CD14-positive monocyte (primary cell): Measurements from ENCODE around the gene ST6GALNAC3. TPM values are rescaled to one million over a fixed set of nuclear protein-coding genes. Genes with fewer than 3 reads are reported as not detected.

Source experiments
- DNase-seq, 3 donors: peaks; one replicate each; pipeline ENCODE4 v3.0.0-alpha.2; 2011 to 2022
- H2AFZ ChIP-seq: 2 replicates; pipeline ENCODE4 v1.6.0; 2012; ENCODE audit warnings: mild to moderate bottlenecking, low read depth, low read length, inconsistent platforms; ENCODE audit not compliant: insufficient read depth, poor library complexity, severe bottlenecking
- H3K27ac ChIP-seq, 2 donors: 1 replicate in 1 of 2; 2 replicates in 1 of 2; pipeline ENCODE4 v1.5.1; 2012 to 2013; ENCODE audit warnings: low read length in 2 of 2, control low read depth in 1 of 2, inconsistent platforms in 1 of 2, low read depth in 1 of 2, mild to moderate bottlenecking in 1 of 2
- H3K27me3 ChIP-seq, 2 donors: one replicate each; pipeline versions ENCODE4 v1.6.0 to v1.6.1; 2011 to 2013; ENCODE audit warnings: low read length in 2 of 2; ENCODE audit not compliant: control insufficient read depth in 2 of 2, insufficient read depth in 2 of 2
- H3K36me3 ChIP-seq, 2 donors: replicated peaks in 1 of 2; 1 replicate in 1 of 2; 2 replicates in 1 of 2; pipeline versions ENCODE4 v1.5.1 to v1.6.1; 2012 to 2013; ENCODE audit warnings: low read length in 2 of 2, control low read depth in 1 of 2, inconsistent platforms in 1 of 2, mild to moderate bottlenecking in 1 of 2; ENCODE audit not compliant: insufficient read depth in 2 of 2, control insufficient read depth in 1 of 2
- H3K4me1 ChIP-seq, 2 donors: 1 replicate in 1 of 2; 2 replicates in 1 of 2; pipeline versions ENCODE4 v1.5.1 to v1.6.1; 2012 to 2013; ENCODE audit warnings: low read length in 2 of 2, control low read depth in 1 of 2, inconsistent platforms in 1 of 2, mild to moderate bottlenecking in 1 of 2, moderate library complexity in 1 of 2; ENCODE audit not compliant: insufficient read depth in 2 of 2, control insufficient read depth in 1 of 2
- H3K4me2 ChIP-seq: replicated peaks from 2 replicates; pipeline ENCODE3; 2012; ENCODE audit warnings: low read length, moderate library complexity, mild to moderate bottlenecking; ENCODE audit not compliant: poor library complexity, severe bottlenecking; ENCODE audit errors: extremely low read depth
- H3K4me3 ChIP-seq, 3 experiments: fragments of 200-600 bp in 1 of 3; sonication (generic) in 1 of 3; replicated peaks in 1 of 3; 1 replicate in 2 of 3; 2 replicates in 1 of 3; pipeline ENCODE4 v1.5.1; 2011 to 2013; ENCODE audit warnings: low read length in 3 of 3, mild to moderate bottlenecking in 3 of 3, control low read depth in 2 of 3, low read depth in 2 of 3, inconsistent platforms in 1 of 3, moderate library complexity in 1 of 3
- H3K79me2 ChIP-seq: 2 replicates; pipeline ENCODE4 v1.6.0; 2012; ENCODE audit warnings: mild to moderate bottlenecking, control low read depth, inconsistent platforms, low read length, moderate library complexity; ENCODE audit not compliant: insufficient read depth
- H3K9ac ChIP-seq: 2 replicates; pipeline ENCODE4 v1.6.0; 2017; ENCODE audit warnings: low read length, mild to moderate bottlenecking; ENCODE audit not compliant: insufficient read depth, poor library complexity, severe bottlenecking
- H3K9me3 ChIP-seq, 2 donors: replicated peaks in 1 of 2; 1 replicate in 1 of 2; 2 replicates in 1 of 2; pipeline versions ENCODE4 v1.5.1 to v1.6.1; 2012 to 2013; ENCODE audit warnings: low read length in 2 of 2, control low read depth in 1 of 2; ENCODE audit not compliant: control insufficient read depth in 1 of 2, insufficient read depth in 1 of 2
- H4K20me1 ChIP-seq: 2 replicates; pipeline ENCODE4 v1.6.0; 2012; ENCODE audit warnings: mild to moderate bottlenecking, low read length, control low read depth, moderate library complexity; ENCODE audit not compliant: insufficient read depth
- H3K27ac Mint-ChIP-seq, 7 donors: one replicate each; pipeline ENCODE4 v1.8.0; 2020; ENCODE audit warnings: mild to moderate bottlenecking in 7 of 7, mixed read lengths in 7 of 7, moderate library complexity in 6 of 7, inconsistent platforms in 2 of 7
- H3K27me3 Mint-ChIP-seq, 3 donors: one replicate each; pipeline ENCODE4 v1.8.0; 2021 to 2022; ENCODE audit warnings: low read depth in 3 of 3, mild to moderate bottlenecking in 3 of 3, mixed read lengths in 3 of 3, moderate library complexity in 3 of 3, inconsistent platforms in 1 of 3
- H3K36me3 Mint-ChIP-seq, 2 donors: one replicate each; pipeline ENCODE4 v1.8.0; 2020; ENCODE audit warnings: mixed read lengths in 2 of 2, inconsistent platforms in 1 of 2, mild to moderate bottlenecking in 1 of 2
- H3K4me1 Mint-ChIP-seq: one replicate; pipeline ENCODE4 v1.8.0; 2020; ENCODE audit warnings: mild to moderate bottlenecking, mixed read lengths
- H3K4me3 Mint-ChIP-seq, 2 donors: one replicate each; pipeline ENCODE4 v1.8.0; 2020; ENCODE audit warnings: mild to moderate bottlenecking in 2 of 2, mixed read lengths in 2 of 2, moderate library complexity in 1 of 2
- H3K9me3 Mint-ChIP-seq, 7 donors: one replicate each; pipeline ENCODE4 v1.8.0; 2020 to 2022; ENCODE audit warnings: mixed read lengths in 7 of 7, mild to moderate bottlenecking in 6 of 7, moderate library complexity in 6 of 7, inconsistent platforms in 2 of 7
- CTCF ChIP-seq: fragments of 200-600 bp; IDR thresholded peaks from one replicate; pipeline ENCODE4 v1.8.0; 2022; ENCODE audit warnings: antibody characterized with exemption, mild to moderate bottlenecking
- WGBS: methylation state at CpG from one replicate; pipeline ENCODE4 v1.1.5; 2013; ENCODE audit warnings: missing lambda C conversion rate; ENCODE audit not compliant: insufficient coverage; 5-methylcytosine and 5-hydroxymethylcytosine counted together
- intact Hi-C, 2 donors: fragments of 100-400 bp; cut with micrococcal nuclease; formaldehyde crosslinking; loops; one replicate each; pipeline versions ENCODE4 v1.15.0 to v1.15.1; 2023
- polyA plus RNA-seq, 3 donors: library from polyadenylated mRNA; depleted of rRNA in 1 of 3; unstranded in 2 of 3; stranded (reverse) in 1 of 3; fragments of 300-500 nt in 2 of 3; fragments of >200 nt in 1 of 3; fragmentation: Illumina TruSeq in 2 of 3; gene quantifications; 1 replicate in 2 of 3; 2 replicates in 1 of 3; pipeline ENCODE4 v1.2.3, GENCODE V29; 2012 to 2021

ST6GALNAC3 gene
- polyA plus RNA-seq, 3 donors = 6.5 to 9.2 (median 7.6) TPM

GRCh38 chr1:76247261-76247852 is 172.8 kb downstream of the ST6GALNAC3 start:
- H3K79me2 ChIP-seq = no peaks in the 10 kb centered on the region
- H3K9me3 ChIP-seq = peaks cover 0 to 7% of the 10 kb centered on the region in 2 donors
- no peak overlapping the region for H3K9ac ChIP-seq
- Mint-ChIP-seq H3K27ac (peak overlapping the region in 1 of 7 donors; percentile 13), H3K9me3 (peaks cover 3 to 23% (median 9%) of the 10 kb centered on the region in 7 donors), H3K4me3 (no peak overlapping the region), H3K27me3 (no peaks in the 10 kb centered on the region), H3K4me1 (peaks cover 9% of the 10 kb centered on the region), H3K36me3 (peaks cover 0 to 4% of the 10 kb centered on the region in 2 donors)
- intact Hi-C loops = no loop called here
- H3K4me1 ChIP-seq = no peaks in the 10 kb centered on the region
- DNase-seq = no peak
- H3K4me2 ChIP-seq = no peak overlapping the region
- no peaks in the 10 kb centered on the region for H3K27me3 ChIP-seq
- peaks cover 4% of the 10 kb centered on the region for H4K20me1 ChIP-seq
- TF ChIP-seq CTCF = no peak
- WGBS = 100% methylated on average over 2 of the region's 5 CpGs
- H3K27ac ChIP-seq = no peak overlapping the region
- no peak overlapping the region for H2AFZ ChIP-seq
- H3K36me3 ChIP-seq = no peaks in the 10 kb centered on the region
- H3K4me3 ChIP-seq = no peak overlapping the region

- Mint-ChIP-seq H3K9me3 (peaks cover 0 to 5% (median 0%) of the 10 kb centered on the region in 7 donors), H3K4me1 (peaks cover 17% of the 10 kb centered on the region), H3K27me3 (no peaks in the 10 kb centered on the region), H3K4me3 (no peak overlapping the region), H3K27ac (no peak overlapping the region), H3K36me3 (peaks cover 0 to 3% of the 10 kb centered on the region in 2 donors)
- 100% methylated on average over 1 of the region's 2 CpGs for WGBS
- H3K4me2 ChIP-seq = no peak overlapping the region
- no peak overlapping the region for H3K4me3 ChIP-seq
- no peaks in the 10 kb centered on the region for H3K9me3 ChIP-seq
- no peaks in the 10 kb centered on the region for H3K36me3 ChIP-seq
- H3K9ac ChIP-seq = no peak overlapping the region
- peaks cover 4% of the 10 kb centered on the region for H4K20me1 ChIP-seq
- DNase-seq = no peak
- intact Hi-C loops = no loop called here
- TF ChIP-seq CTCF = no peak
- H3K4me1 ChIP-seq = peaks cover 5 to 9% of the 10 kb centered on the region in 2 donors
- H2AFZ ChIP-seq = no peak overlapping the region
- no peaks in the 10 kb centered on the region for H3K79me2 ChIP-seq
- no peak overlapping the region for H3K27ac ChIP-seq
- no peaks in the 10 kb centered on the region for H3K27me3 ChIP-seq
Measured at GRCh38 chr1:76250271-76250670, 175.7 kb downstream of the ST6GALNAC3 start.
